Breast epithelium (tissue), 3 donors: ENCODE data around the gene MPPED1.

Experiments used
- POLR2A ChIP-seq: fragments of 450-650 bp; IDR thresholded peaks from one replicate; pipeline ENCODE4 v1.6.1; 2016; ENCODE audit warnings: antibody characterized with exemption, mild to moderate bottlenecking, moderate library complexity
- TF ChIP-seq, protein P1 (sequence below), 3 donors: fragments of 450-650 bp; IDR thresholded peaks; one replicate each; pipeline ENCODE4 v1.5.1; 2016 to 2017; ENCODE audit warnings: antibody characterized with exemption in 3 of 3, mild to moderate bottlenecking in 3 of 3, moderate library complexity in 3 of 3

DNA sequence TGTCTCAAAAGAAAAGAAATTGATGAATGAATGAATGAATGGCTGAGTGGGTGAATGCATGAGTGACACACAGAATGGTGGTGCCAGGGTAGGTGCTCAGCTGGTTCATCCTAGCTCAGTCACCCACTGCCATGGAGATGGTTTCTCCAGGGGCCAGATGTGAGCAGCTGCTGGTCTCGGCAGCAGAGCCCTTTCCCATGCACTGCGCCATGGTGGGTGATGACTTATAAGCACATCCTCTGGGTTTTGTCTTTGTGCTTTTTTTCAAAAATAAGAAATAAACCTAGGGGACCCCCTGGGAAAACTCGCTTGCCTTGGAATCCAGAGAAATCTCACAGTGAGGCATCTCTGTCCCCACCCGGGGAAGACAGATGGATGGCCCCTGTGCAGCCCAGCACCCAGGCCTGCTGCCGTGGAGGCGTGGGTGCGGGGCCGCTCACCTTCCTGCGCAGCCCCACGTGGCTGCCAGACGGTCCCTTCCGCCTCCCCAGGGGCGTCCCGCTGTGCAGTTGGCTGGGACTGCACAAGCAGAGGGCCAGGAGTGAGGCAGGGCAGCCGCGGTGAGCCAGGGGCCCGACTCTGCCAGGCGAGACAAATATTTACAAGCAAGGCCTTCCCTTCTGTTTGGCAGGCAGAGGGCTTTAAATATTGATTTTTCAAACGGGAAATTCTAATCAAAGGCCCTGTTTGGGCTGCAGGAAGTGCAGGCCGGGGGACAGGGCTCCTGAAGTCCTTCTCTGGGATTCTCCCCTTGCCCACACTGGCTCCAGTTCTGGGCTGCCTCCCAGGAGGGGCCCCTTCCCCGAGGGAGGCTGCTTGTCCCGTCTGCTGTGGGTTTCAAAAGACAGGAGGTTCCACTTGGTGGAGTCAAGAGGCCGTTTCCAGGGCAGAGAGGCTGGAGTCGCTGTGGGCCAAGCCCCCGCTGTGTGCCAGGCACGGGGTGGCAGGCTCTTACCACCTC, 24.3 kb downstream of the MPPED1 start:
- TF ChIP-seq, protein P1, sequence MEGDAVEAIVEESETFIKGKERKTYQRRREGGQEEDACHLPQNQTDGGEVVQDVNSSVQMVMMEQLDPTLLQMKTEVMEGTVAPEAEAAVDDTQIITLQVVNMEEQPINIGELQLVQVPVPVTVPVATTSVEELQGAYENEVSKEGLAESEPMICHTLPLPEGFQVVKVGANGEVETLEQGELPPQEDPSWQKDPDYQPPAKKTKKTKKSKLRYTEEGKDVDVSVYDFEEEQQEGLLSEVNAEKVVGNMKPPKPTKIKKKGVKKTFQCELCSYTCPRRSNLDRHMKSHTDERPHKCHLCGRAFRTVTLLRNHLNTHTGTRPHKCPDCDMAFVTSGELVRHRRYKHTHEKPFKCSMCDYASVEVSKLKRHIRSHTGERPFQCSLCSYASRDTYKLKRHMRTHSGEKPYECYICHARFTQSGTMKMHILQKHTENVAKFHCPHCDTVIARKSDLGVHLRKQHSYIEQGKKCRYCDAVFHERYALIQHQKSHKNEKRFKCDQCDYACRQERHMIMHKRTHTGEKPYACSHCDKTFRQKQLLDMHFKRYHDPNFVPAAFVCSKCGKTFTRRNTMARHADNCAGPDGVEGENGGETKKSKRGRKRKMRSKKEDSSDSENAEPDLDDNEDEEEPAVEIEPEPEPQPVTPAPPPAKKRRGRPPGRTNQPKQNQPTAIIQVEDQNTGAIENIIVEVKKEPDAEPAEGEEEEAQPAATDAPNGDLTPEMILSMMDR (IDR thresholded peaks at IDR 0.05): no peak
- no peak for TF ChIP-seq POLR2A
